Activated T-helper 9 cell treated with anti-CD3 and anti-CD28 coated beads, Interleukin-2, amount 50 U/mL, for 16 hours (primary cell): Measurements from ENCODE around the gene SOCS6.
"Not testable (repeated sequence)": the region's sequence is repeated elsewhere in the genome, so short reads cannot be mapped to it uniquely, and the experiment has no call there.

Source experiments
- DNase-seq: peaks from one replicate; pipeline ENCODE4 v3.0.0-alpha.2; 2020; ENCODE audit warnings: low read depth

Gene SOCS6

GRCh38 chr18:70324897-70325296 lies 36.1 kb downstream of the SOCS6 start:
- DNase-seq, result no peak

- DNase-seq, result no peak
These were observed 37.4 kb downstream of the SOCS6 start for GRCh38 chr18:70326255-70326654.

- DNase-seq, result no peak
These were observed 39.3 kb downstream of the SOCS6 start for GRCh38 chr18:70328169-70328568.

GRCh38 chr18:70329071-70329470 lies 40.2 kb downstream of the SOCS6 start:
- no peak for DNase-seq

- no peak for DNase-seq
These were observed 42.0 kb downstream of the SOCS6 start for GRCh38 chr18:70330887-70331286.

GRCh38 chr18:70331456-70332097 lies 42.7 kb downstream of the SOCS6 start:
- DNase-seq, result no peak

- DNase-seq, result no peak
These were observed 43.8 kb downstream of the SOCS6 start for GRCh38 chr18:70332694-70333093.

GRCh38 chr18:70333316-70333715 lies 44.5 kb downstream of the SOCS6 start:
- DNase-seq, result no peak

GRCh38 chr18:70333757-70334156 lies 44.9 kb downstream of the SOCS6 start:
- DNase-seq, result no peak

- DNase-seq, result no peak
These were observed 45.4 kb downstream of the SOCS6 start for GRCh38 chr18:70334264-70334663.

- no peak for DNase-seq
These were observed 46.0 kb downstream of the SOCS6 start for GRCh38 chr18:70334728-70335329.

GRCh38 chr18:70335892-70336726 lies 47.3 kb downstream of the SOCS6 start:
- DNase-seq, result no peak

GRCh38 chr18:70337139-70337972 lies 48.5 kb downstream of the SOCS6 start:
- no peak for DNase-seq

- no peak for DNase-seq
These were observed 50.0 kb downstream of the SOCS6 start for GRCh38 chr18:70338890-70339289.

- DNase-seq, result no peak
These were observed 51.1 kb downstream of the SOCS6 start for GRCh38 chr18:70339915-70340314.

GRCh38 chr18:70348481-70348880 lies 59.6 kb downstream of the SOCS6 start:
- DNase-seq, result not testable (repeated sequence)

GRCh38 chr18:70349316-70349715 lies 60.5 kb downstream of the SOCS6 start:
- no peak for DNase-seq

GRCh38 chr18:70354080-70354479 lies 65.2 kb downstream of the SOCS6 start:
- DNase-seq, result no peak

GRCh38 chr18:70354771-70355170 lies 65.9 kb downstream of the SOCS6 start:
- DNase-seq, result no peak

GRCh38 chr18:70355620-70356385 lies 67.0 kb downstream of the SOCS6 start:
- DNase-seq, result no peak

GRCh38 chr18:70358105-70358406 lies 69.2 kb downstream of the SOCS6 start:
- DNase-seq, result not testable (repeated sequence)

- no peak for DNase-seq
These were observed 70.2 kb downstream of the SOCS6 start for GRCh38 chr18:70359071-70359470.
